WTC11 (cell line): ENCODE measurements around the gene KRT86.

Source experiments
- CTCF ChIP-seq: fragments of 200-600 bp; IDR thresholded peaks from 2 replicates; pipeline ENCODE4 v1.8.0; 2022; ENCODE audit warnings: antibody characterized with exemption
- MYBL2 ChIP-seq: sonication (generic); formaldehyde crosslinking; IDR thresholded peaks from 2 replicates; pipeline ENCODE4 v1.8.1; 2023; ENCODE audit warnings: mild to moderate bottlenecking, moderate library complexity, missing genetic modification reagents
- SOX15 ChIP-seq: fragments of 250-450 bp; sonication (Bioruptor Pico); IDR thresholded peaks from 2 replicates; pipeline ENCODE4 v1.9.0; 2021; ENCODE audit warnings: mild to moderate bottlenecking

DNA sequence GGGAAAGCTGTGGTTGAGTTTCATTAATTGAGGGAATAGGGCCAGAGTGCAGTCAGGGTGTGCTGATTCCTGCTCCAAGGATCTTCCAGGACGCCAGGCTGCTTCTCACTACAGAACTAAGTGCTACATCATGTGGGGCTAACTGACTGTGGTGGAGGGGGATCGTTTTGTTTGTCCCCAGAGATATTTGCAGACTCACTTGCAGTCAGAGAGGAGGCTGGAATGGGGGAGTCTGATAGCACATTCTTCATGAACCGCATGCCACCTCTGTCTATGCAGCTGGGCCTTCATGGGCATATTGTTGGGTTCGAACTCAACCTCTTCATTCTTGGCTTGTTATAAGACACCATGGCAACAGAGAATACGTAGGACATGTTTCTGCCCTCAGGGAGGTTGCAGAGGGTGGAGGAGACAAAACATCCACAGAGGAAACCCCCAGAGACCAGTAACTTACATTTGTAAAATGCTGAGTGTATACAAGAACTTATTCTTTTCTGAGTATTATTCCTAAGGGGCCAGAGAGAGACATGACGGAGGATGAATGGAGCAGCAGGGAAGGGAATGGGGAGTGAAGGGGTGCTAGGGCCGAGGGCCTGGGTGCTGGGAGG lies 28.4 kb upstream of the KRT86 start:
- TF ChIP-seq CTCF (no peak), SOX15 (CRISPR knock-in tag) (no peak), MYBL2 (CRISPR knock-in tag) (no peak)
